ENCODE results near the gene FAHD2B.
"Not testable (repeated sequence)": the region's sequence is repeated elsewhere in the genome, so short reads cannot be mapped to it uniquely, and the experiment has no call there.

FAHD2B gene

DNA sequence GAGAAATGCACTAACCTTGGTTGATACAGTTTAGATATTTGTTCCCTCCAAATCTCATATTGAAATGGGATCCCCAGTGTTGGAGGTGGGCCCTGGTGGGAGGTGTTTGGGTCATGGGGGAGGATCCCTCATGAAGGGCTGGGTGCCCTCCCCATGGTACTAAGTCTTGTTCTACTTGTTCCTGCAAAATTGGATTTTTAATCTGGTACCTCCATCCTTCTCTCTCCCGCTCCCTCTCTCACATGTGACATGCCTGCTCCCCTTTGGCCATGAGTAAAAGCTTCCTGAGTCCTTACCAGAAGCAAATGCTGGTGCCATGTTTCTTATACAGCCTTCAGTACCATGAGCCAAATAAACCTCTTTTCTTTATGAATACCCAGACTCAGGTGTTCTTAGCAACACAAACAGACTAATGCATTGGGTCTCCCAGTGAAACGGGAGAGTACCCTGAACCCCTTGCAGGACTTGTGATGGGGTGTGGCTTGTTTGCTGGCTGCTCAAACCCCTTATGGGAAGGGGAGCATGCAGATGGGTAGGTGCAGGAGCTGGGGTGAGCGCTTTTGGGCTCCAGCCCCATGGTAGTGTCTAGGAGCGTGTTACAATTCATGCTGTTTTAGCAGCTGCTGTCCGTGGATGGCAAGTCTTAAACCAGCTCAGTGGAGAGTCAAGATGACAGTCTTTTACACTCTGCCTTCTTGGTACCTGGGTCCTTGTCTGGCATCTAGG is 27.2 kb downstream of the FAHD2B start:
- no peak for DNase-seq

DNA sequence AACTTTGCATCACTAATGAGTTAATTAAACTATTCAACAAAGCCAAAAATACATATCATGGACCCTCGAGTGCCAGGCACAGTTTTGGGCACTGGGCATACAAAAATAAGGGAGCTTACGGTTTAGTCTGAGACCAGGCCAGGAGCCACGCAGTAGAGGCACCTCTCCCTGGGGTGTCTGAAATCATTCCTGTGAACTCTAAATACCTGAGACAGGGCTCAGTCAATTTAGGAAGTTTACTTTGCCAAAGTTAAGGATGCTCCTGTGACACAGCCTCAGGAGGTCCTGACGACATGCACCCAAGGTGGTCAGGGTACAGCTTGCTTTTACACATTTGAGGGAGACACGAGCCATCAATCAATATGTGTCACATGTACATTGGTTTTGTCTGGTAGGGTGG is 28.7 kb downstream of the FAHD2B start:
- DNase-seq = not testable (repeated sequence)

DNA sequence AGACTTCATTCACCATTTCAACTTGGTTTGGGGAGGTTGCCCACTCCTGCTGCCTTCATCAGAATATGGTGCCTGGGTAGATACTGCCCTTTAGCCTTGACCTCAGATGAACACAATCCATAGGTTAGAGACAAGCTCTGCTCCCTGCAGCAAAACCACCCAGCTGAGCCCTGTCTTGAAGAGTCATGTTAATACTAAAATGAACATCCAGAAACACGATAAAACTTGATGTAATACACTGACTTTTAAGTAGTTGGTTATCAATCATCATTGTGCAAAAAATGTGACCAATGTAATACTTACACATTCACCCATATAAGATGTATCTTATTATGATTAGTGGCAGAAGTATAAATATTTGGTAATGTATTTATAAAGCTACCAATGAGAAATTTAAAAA is 32.7 kb downstream of the FAHD2B start:
- not testable (repeated sequence) for DNase-seq

DNA sequence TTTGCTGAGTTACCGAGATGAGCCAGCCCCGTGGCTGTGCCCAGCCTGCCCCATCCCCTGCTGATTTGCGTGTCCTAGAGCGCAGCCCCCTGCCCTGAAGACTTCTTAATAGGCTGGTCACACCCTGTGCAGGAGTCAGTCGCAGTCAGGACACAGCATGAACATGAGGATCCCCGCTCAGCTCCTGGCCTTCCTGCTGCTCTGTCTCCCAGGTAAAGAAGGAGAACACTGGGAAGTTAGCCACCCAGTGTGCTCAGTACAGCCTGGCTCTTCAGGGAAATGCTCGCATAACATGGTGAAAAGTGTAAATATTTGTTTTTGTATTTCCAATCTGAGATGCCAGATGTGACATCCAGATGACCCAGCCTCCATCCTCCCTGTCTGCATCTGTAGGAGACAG is 34.9 kb downstream of the FAHD2B start:
- DNase-seq = not testable (repeated sequence)

DNA sequence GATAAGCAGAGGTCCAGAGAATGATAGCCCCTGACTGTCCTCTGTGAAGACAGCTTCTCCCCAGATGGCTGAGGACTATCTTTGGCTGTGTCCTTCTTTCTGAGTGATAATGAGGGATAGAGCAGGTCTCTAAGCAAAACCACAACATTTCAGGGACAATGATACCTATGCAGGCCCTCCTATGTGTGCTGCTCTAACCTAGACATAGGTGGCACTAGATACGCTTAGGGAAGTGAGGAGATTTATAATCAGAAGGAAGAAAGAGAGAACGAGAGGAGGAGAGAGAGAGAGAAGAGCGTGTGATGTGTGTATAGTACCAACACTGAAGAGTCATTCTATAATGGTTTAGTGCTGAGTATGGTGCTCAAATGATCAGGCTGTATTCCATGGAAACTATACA is 38.5 kb downstream of the FAHD2B start:
- not testable (repeated sequence) for DNase-seq

DNA sequence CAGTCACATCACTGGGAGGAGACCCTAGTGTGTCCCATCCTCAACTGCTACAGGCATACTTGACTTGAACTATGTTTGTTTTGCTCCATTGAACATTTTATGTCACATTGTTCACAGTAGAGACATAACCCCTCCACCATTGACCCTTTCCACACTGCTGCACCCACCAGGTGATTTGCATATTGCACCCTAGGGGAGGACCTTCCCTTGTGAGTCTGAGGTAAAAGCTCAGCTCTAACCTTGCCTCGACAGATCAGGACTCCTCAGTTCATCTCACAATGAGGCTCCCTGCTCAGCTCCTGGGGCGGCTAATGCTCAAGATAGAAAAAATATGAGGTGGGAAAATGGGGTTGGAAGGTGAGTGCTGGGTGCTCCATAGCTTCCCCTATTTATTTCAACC is 44.6 kb downstream of the FAHD2B start:
- DNase-seq = not testable (repeated sequence)

DNA sequence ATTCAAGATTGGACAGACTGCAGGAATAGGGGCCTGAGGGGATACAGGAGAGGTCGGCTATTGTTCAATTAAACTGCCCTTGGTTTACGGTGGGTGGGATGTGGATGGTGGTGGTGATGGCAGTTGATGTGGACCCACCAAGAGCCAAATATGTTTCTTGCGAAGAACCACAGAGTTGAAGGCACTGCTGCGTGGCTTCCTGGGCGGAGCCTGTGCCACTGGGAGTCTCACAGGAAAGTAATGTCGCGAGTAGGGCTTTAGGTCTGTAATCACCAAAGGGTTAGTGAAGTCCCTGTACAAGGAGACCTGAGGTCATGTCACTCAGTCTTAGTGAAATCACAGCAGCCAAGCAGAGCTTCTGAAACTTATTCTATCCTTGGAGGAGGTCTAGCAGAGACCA is 46.2 kb downstream of the FAHD2B start:
- not testable (repeated sequence) for DNase-seq

DNA sequence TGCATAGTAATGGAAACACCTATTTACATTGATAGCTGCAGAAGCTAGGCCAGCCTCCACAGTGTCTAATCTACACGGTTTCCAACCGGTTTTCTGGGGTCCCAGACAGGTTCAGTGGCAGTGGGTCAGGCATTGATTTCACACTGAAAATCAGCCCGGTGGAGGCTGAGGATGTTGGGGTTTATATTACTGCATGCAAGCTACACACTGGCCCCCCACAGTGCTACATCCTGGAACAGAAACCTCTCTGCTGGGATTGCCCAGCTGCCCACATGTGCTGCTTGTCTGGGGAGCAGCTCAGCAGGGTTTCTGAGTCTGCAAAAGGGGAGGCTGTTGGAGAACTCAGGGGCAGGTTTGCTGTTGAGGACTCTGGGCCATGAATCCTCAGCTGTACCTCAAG is 48.0 kb downstream of the FAHD2B start:
- DNase-seq = not testable (repeated sequence)

DNA sequence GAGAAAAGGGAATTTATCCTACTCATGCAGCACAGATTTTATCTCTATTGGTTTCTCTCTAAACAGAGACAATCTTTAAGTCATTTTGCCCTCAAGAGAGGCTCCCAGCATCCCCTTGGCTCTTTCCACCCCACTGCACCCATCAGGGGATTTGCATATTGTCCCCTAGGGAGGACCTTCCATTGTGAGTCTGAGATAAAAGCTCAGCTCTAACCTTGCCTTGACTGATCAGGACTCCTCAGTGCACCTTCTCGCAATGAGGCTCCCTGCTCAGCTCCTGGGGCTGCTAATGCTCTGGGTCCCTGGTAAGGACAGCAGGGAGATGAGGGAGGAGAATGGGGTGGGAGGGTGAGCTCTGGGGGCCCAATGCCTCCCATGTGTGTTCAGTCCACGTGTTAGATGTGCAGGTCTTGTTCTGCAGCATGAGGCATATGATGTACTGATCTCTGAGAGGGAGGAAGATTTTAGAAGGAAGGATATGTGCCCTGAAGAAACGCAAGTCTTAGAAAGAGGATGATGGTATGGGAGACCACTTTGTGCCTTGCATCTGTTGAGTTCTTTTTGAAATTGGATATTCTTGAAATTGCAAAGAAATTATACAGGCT is 48.7 kb downstream of the FAHD2B start:
- DNase-seq = not testable (repeated sequence)

Data from activated naive CD4-positive, alpha-beta T cell treated with Interleukin-2 at 50 U/mL for 16 hours (primary cell).